GM23338 (cell line): ENCODE data around the gene MEST. TPM values are rescaled to one million over a fixed set of nuclear protein-coding genes. Genes with fewer than 3 reads are reported as not detected.

Experiments used
- ATAC-seq: fragments of 200-7000 bp; cut with Tn5 transposase; 3 replicates; pipeline ENCODE4 v1.9.1; 2020
- DNase-seq: peaks from one replicate; pipeline ENCODE4 v3.0.0-alpha.2; 2015; ENCODE audit warnings: low spot score
- H2AFZ ChIP-seq: fragments of 200-600 bp; sonication (generic); 2 replicates; pipeline ENCODE4 v1.8.0; 2016; ENCODE audit warnings: antibody characterized with exemption, mild to moderate bottlenecking, moderate library complexity
- H3F3A ChIP-seq: fragments of 200-600 bp; sonication (generic); replicated peaks from 2 replicates; pipeline ENCODE4 v1.8.0; 2017; ENCODE audit warnings: antibody characterized with exemption, mixed run types, low read depth
- H3K27ac ChIP-seq: fragments of 200-600 bp; sonication (generic); 2 replicates; pipeline ENCODE4 v1.6.1; 2016; ENCODE audit warnings: low read depth
- H3K27me3 ChIP-seq: fragments of 200-600 bp; sonication (generic); 2 replicates; pipeline ENCODE4 v1.8.0; 2016; ENCODE audit warnings: mild to moderate bottlenecking, mixed run types, moderate library complexity; ENCODE audit not compliant: insufficient read depth
- H3K36me3 ChIP-seq: fragments of 200-600 bp; sonication (generic); 2 replicates; pipeline ENCODE4 v1.8.0; 2016; ENCODE audit warnings: mild to moderate bottlenecking; ENCODE audit not compliant: insufficient read depth
- H3K4me1 ChIP-seq: fragments of 200-600 bp; sonication (generic); 2 replicates; pipeline ENCODE4 v1.8.0; 2016; ENCODE audit warnings: mild to moderate bottlenecking, moderate library complexity; ENCODE audit not compliant: insufficient read depth
- H3K4me2 ChIP-seq: fragments of 200-600 bp; sonication (generic); 2 replicates; pipeline ENCODE4 v1.7.1; 2017; ENCODE audit warnings: mixed run types
- H3K4me3 ChIP-seq: fragments of 200-600 bp; sonication (generic); 2 replicates; pipeline ENCODE4 v1.6.1; 2016; ENCODE audit warnings: mixed run types
- H3K79me2 ChIP-seq: fragments of 200-600 bp; sonication (generic); replicated peaks from 2 replicates; pipeline ENCODE4 v1.8.0; 2017; ENCODE audit warnings: mild to moderate bottlenecking; ENCODE audit not compliant: insufficient read depth
- H3K9me2 ChIP-seq: fragments of 200-600 bp; sonication (generic); 2 replicates; pipeline ENCODE4 v1.8.0; 2017; ENCODE audit not compliant: insufficient read depth
- H4K20me1 ChIP-seq: fragments of 200-600 bp; sonication (generic); replicated peaks from 2 replicates; pipeline ENCODE4 v1.8.0; 2017; ENCODE audit warnings: mild to moderate bottlenecking; ENCODE audit not compliant: insufficient read depth
- H3K27ac Mint-ChIP-seq: 2 replicates; pipeline ENCODE4 v1.8.0; 2020; ENCODE audit warnings: inconsistent platforms, mild to moderate bottlenecking, moderate library complexity, mixed read lengths
- H3K27me3 Mint-ChIP-seq: 3 replicates; pipeline ENCODE4 v1.8.0; 2022; ENCODE audit warnings: low read depth, mild to moderate bottlenecking, moderate library complexity, mixed read lengths, inconsistent platforms; ENCODE audit not compliant: insufficient read depth, poor library complexity
- H3K36me3 Mint-ChIP-seq: 3 replicates; pipeline ENCODE4 v1.8.0; 2021; ENCODE audit warnings: low read depth, mild to moderate bottlenecking, inconsistent platforms, moderate library complexity, mixed read lengths
- H3K4me1 Mint-ChIP-seq: 3 replicates; pipeline ENCODE4 v1.8.0; 2020; ENCODE audit warnings: mild to moderate bottlenecking, inconsistent platforms, mixed read lengths
- H3K4me3 Mint-ChIP-seq: 3 replicates; pipeline ENCODE4 v1.8.0; 2021; ENCODE audit warnings: moderate library complexity, mild to moderate bottlenecking, inconsistent platforms, mixed read lengths
- H3K9me3 Mint-ChIP-seq: 3 replicates; pipeline ENCODE4 v1.8.0; 2020; ENCODE audit warnings: moderate library complexity, mild to moderate bottlenecking, inconsistent platforms, mixed read lengths
- CREB1 ChIP-seq: fragments of 250-450 bp; sonication (Bioruptor Pico); IDR thresholded peaks from 2 replicates; pipeline ENCODE4 v1.5.0; 2020; ENCODE audit warnings: low read depth, mild to moderate bottlenecking, moderate library complexity
- EZH2 ChIP-seq: fragments of 200-600 bp; sonication (generic); IDR thresholded peaks from one replicate; pipeline ENCODE4 v1.8.0; 2017; ENCODE audit warnings: antibody characterized with exemption, mild to moderate bottlenecking, low read depth; ENCODE audit not compliant: unreplicated experiment
- EZH2phosphoT487 ChIP-seq: fragments of 200-600 bp; sonication (generic); IDR thresholded peaks from one replicate; pipeline ENCODE4 v1.8.1; 2018; ENCODE audit warnings: antibody characterized with exemption; ENCODE audit not compliant: unreplicated experiment
- JUNB ChIP-seq: IDR thresholded peaks from one replicate; pipeline ENCODE4 v1.6.1; 2016; ENCODE audit warnings: antibody characterized with exemption; ENCODE audit not compliant: unreplicated experiment
- NANOG ChIP-seq: IDR thresholded peaks from 2 replicates; pipeline ENCODE4 v1.6.1; 2016; ENCODE audit warnings: antibody characterized with exemption, borderline replicate concordance
- POLR2AphosphoS5 ChIP-seq: IDR thresholded peaks from 2 replicates; pipeline ENCODE4 v1.6.1; 2016; ENCODE audit warnings: antibody characterized with exemption, low read depth
- ZNF114 ChIP-seq: fragments of 250-450 bp; sonication (Bioruptor Pico); IDR thresholded peaks from 2 replicates; pipeline ENCODE4 v1.5.0; 2020; ENCODE audit warnings: mild to moderate bottlenecking, moderate library complexity
- polyA plus RNA-seq: library from polyadenylated mRNA; unstranded; fragments of >200 nt; fragmentation: Nextera tagmentation; extraction: Ambion mirVana; gene quantifications from 2 replicates; pipeline ENCODE4 v1.2.1, GENCODE V29; 2016
- total RNA-seq: library from RNA; depleted of rRNA; stranded (reverse); fragments of >200 nt; shearing (Covaris generic); gene quantifications from 2 replicates; pipeline ENCODE4 v1.2.3, GENCODE V29; 2014
- TF ChIP-seq, protein P1 (sequence below): fragments of 250-450 bp; sonication (Bioruptor Pico); IDR thresholded peaks from 2 replicates; pipeline ENCODE4 v1.5.0; 2020; ENCODE audit warnings: mild to moderate bottlenecking, moderate library complexity
- TF ChIP-seq, protein P2 (sequence below): IDR thresholded peaks from one replicate; pipeline ENCODE4 v1.6.1; 2018; ENCODE audit warnings: antibody characterized with exemption; ENCODE audit not compliant: unreplicated experiment
- TF ChIP-seq, protein P3 (sequence below), 2 experiments: fragments of 200-600 bp in 1 of 2; sonication (generic) in 1 of 2; conservative IDR thresholded peaks; 2 replicates each; pipeline versions ENCODE4 v1.5.1 to v1.6.1; 2016 to 2017; ENCODE audit warnings: antibody characterized with exemption in 2 of 2, low read depth in 2 of 2, mild to moderate bottlenecking in 2 of 2, moderate library complexity in 1 of 2

MEST gene
- total and polyA plus RNA-seq, 2 experiments from 2014 or later, result 167 to 229 TPM

DNA sequence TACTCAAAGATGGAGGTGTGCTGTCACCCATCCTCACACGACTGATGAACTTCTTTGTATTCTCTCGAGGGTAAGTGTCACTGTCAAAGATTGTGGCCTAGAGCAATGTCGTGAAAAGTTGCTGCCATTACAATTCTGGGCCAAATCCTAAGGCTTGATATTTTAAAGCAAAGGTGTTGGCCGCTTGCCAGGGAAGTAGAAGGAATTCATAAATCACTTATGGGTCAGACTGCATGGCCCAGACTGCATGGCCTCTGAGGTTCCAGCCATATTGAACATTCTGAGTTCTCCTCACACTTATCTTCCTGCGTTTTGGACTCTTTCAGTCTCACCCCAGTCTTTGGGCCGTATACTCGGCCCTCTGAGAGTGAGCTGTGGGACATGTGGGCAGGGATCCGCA, 8.6 kb downstream of the MEST start:
- Histone ChIP-seq H2AFZ (no peak overlapping the region), H3K27ac (no peak overlapping the region), H4K20me1 (peaks cover 13% of the 10 kb centered on the region), H3K4me2 (no peak overlapping the region), H3K36me3 (peaks cover 64% of the 10 kb centered on the region), H3K79me2 (peaks cover 10% of the 10 kb centered on the region), H3K4me1 (no peaks in the 10 kb centered on the region), H3F3A (no peaks in the 10 kb centered on the region), H3K27me3 (no peaks in the 10 kb centered on the region), H3K4me3 (no peak overlapping the region), H3K9me2 (no peaks in the 10 kb centered on the region)
- no peak for ATAC-seq
- TF ChIP-seq POLR2AphosphoS5 (no peak), ZNF114 (CRISPR knock-in tag) (no peak), CREB1 (CRISPR knock-in tag) (no peak), NANOG (no peak), JUNB (no peak), EZH2phosphoT487 (no peak), EZH2 (no peak)
- TF ChIP-seq, protein P1, sequence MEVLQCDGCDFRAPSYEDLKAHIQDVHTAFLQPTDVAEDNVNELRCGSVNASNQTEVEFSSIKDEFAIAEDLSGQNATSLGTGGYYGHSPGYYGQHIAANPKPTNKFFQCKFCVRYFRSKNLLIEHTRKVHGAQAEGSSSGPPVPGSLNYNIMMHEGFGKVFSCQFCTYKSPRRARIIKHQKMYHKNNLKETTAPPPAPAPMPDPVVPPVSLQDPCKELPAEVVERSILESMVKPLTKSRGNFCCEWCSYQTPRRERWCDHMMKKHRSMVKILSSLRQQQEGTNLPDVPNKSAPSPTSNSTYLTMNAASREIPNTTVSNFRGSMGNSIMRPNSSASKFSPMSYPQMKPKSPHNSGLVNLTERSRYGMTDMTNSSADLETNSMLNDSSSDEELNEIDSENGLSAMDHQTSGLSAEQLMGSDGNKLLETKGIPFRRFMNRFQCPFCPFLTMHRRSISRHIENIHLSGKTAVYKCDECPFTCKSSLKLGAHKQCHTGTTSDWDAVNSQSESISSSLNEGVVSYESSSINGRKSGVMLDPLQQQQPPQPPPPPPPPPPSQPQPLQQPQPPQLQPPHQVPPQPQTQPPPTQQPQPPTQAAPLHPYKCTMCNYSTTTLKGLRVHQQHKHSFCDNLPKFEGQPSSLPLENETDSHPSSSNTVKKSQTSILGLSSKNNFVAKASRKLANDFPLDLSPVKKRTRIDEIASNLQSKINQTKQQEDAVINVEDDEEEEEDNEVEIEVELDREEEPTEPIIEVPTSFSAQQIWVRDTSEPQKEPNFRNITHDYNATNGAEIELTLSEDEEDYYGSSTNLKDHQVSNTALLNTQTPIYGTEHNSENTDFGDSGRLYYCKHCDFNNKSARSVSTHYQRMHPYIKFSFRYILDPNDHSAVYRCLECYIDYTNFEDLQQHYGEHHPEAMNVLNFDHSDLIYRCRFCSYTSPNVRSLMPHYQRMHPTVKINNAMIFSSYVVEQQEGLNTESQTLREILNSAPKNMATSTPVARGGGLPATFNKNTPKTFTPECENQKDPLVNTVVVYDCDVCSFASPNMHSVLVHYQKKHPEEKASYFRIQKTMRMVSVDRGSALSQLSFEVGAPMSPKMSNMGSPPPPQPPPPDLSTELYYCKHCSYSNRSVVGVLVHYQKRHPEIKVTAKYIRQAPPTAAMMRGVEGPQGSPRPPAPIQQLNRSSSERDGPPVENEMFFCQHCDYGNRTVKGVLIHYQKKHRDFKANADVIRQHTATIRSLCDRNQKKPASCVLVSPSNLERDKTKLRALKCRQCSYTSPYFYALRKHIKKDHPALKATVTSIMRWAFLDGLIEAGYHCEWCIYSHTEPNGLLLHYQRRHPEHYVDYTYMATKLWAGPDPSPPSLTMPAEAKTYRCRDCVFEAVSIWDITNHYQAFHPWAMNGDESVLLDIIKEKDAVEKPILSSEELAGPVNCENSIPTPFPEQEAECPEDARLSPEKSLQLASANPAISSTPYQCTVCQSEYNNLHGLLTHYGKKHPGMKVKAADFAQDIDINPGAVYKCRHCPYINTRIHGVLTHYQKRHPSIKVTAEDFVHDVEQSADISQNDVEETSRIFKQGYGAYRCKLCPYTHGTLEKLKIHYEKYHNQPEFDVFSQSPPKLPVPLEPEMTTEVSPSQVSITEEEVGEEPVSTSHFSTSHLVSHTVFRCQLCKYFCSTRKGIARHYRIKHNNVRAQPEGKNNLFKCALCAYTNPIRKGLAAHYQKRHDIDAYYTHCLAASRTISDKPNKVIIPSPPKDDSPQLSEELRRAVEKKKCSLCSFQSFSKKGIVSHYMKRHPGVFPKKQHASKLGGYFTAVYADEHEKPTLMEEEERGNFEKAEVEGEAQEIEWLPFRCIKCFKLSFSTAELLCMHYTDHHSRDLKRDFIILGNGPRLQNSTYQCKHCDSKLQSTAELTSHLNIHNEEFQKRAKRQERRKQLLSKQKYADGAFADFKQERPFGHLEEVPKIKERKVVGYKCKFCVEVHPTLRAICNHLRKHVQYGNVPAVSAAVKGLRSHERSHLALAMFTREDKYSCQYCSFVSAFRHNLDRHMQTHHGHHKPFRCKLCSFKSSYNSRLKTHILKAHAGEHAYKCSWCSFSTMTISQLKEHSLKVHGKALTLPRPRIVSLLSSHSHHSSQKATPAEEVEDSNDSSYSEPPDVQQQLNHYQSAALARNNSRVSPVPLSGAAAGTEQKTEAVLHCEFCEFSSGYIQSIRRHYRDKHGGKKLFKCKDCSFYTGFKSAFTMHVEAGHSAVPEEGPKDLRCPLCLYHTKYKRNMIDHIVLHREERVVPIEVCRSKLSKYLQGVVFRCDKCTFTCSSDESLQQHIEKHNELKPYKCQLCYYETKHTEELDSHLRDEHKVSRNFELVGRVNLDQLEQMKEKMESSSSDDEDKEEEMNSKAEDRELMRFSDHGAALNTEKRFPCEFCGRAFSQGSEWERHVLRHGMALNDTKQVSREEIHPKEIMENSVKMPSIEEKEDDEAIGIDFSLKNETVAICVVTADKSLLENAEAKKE (CRISPR knock-in tag), result no peak
- TF ChIP-seq, protein P2, sequence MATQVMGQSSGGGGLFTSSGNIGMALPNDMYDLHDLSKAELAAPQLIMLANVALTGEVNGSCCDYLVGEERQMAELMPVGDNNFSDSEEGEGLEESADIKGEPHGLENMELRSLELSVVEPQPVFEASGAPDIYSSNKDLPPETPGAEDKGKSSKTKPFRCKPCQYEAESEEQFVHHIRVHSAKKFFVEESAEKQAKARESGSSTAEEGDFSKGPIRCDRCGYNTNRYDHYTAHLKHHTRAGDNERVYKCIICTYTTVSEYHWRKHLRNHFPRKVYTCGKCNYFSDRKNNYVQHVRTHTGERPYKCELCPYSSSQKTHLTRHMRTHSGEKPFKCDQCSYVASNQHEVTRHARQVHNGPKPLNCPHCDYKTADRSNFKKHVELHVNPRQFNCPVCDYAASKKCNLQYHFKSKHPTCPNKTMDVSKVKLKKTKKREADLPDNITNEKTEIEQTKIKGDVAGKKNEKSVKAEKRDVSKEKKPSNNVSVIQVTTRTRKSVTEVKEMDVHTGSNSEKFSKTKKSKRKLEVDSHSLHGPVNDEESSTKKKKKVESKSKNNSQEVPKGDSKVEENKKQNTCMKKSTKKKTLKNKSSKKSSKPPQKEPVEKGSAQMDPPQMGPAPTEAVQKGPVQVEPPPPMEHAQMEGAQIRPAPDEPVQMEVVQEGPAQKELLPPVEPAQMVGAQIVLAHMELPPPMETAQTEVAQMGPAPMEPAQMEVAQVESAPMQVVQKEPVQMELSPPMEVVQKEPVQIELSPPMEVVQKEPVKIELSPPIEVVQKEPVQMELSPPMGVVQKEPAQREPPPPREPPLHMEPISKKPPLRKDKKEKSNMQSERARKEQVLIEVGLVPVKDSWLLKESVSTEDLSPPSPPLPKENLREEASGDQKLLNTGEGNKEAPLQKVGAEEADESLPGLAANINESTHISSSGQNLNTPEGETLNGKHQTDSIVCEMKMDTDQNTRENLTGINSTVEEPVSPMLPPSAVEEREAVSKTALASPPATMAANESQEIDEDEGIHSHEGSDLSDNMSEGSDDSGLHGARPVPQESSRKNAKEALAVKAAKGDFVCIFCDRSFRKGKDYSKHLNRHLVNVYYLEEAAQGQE, result no peak
- TF ChIP-seq, protein P3, sequence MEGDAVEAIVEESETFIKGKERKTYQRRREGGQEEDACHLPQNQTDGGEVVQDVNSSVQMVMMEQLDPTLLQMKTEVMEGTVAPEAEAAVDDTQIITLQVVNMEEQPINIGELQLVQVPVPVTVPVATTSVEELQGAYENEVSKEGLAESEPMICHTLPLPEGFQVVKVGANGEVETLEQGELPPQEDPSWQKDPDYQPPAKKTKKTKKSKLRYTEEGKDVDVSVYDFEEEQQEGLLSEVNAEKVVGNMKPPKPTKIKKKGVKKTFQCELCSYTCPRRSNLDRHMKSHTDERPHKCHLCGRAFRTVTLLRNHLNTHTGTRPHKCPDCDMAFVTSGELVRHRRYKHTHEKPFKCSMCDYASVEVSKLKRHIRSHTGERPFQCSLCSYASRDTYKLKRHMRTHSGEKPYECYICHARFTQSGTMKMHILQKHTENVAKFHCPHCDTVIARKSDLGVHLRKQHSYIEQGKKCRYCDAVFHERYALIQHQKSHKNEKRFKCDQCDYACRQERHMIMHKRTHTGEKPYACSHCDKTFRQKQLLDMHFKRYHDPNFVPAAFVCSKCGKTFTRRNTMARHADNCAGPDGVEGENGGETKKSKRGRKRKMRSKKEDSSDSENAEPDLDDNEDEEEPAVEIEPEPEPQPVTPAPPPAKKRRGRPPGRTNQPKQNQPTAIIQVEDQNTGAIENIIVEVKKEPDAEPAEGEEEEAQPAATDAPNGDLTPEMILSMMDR (conservative IDR thresholded peaks at IDR 0.05; ENCODE audit: low read depth in 2 of 2), result no peak
- H3K27ac Mint-ChIP-seq, result no peak overlapping the region
- no peak for DNase-seq
- H3K4me1 Mint-ChIP-seq, result no peaks in the 10 kb centered on the region
- H3K4me3 Mint-ChIP-seq, result no peak overlapping the region
- no peaks in the 10 kb centered on the region for H3K27me3 Mint-ChIP-seq
- H3K36me3 Mint-ChIP-seq, result peaks cover 82% of the 10 kb centered on the region
- no peaks in the 10 kb centered on the region for H3K9me3 Mint-ChIP-seq
